T-cell (primary cell): ENCODE measurements around the gene NABP2. TPM values are rescaled to one million over a fixed set of nuclear protein-coding genes. Genes with fewer than 3 reads are reported as not detected.

Experiments
- ATAC-seq, 4 experiments: fragments of 200-7000 bp in 3 of 4; fragments of 150-1000 bp in 1 of 4; cut with Tn5 transposase; replicated peaks in 1 of 4; 1 replicate in 3 of 4; 2 replicates in 1 of 4; pipeline ENCODE4 v1.10.0; 2021; ENCODE audit warnings: moderate library complexity in 3 of 4, mild to moderate bottlenecking in 2 of 4, moderate number of reproducible peaks in 1 of 4
- CTCF ChIA-PET, 2 donors: fragments of 300-600 bp; sonication (Branson Sonifier 250); formaldehyde crosslinking; loops; one replicate each; lab custom pipeline; 2022; ENCODE audit warnings: antibody characterized with exemption in 2 of 2; lab: Charles Lee
- POLR2A ChIA-PET, 2 donors: fragments of 300-600 bp; sonication (Branson Sonifier 250); formaldehyde crosslinking; loops; one replicate each; lab custom pipeline; 2022; ENCODE audit warnings: antibody characterized with exemption in 2 of 2; lab: Charles Lee
- DNase-seq, 35 experiments: peaks; one replicate each; pipeline versions ENCODE4 v3.0.0 to v3.0.0-alpha.2; 2013 to 2023
- H3K27ac ChIP-seq: one replicate; pipeline ENCODE4 v1.5.1; 2013; ENCODE audit warnings: low read length
- H3K27me3 ChIP-seq, 2 experiments: replicated peaks in 1 of 2; 1 replicate in 1 of 2; 2 replicates in 1 of 2; pipeline versions ENCODE4 v1.6.1 to v1.7.0; 2013; ENCODE audit warnings: low read length in 1 of 2, mixed read lengths in 1 of 2; ENCODE audit not compliant: control insufficient read depth in 2 of 2, insufficient read depth in 2 of 2; ENCODE audit errors: extremely low read depth in 1 of 2
- H3K36me3 ChIP-seq, 2 donors: 1 replicate in 1 of 2; 2 replicates in 1 of 2; pipeline versions ENCODE4 v1.6.1 to v1.7.0; 2013; ENCODE audit warnings: low read length in 1 of 2; ENCODE audit not compliant: control insufficient read depth in 2 of 2, insufficient read depth in 1 of 2; ENCODE audit errors: extremely low read depth in 1 of 2
- H3K4me1 ChIP-seq, 2 experiments: 1 replicate in 1 of 2; 2 replicates in 1 of 2; pipeline versions ENCODE4 v1.6.1 to v1.7.0; 2013; ENCODE audit warnings: low read length in 2 of 2, mixed read lengths in 1 of 2; ENCODE audit not compliant: insufficient read depth in 2 of 2, control insufficient read depth in 1 of 2; ENCODE audit errors: extremely low read depth in 1 of 2
- H3K4me3 ChIP-seq, 2 donors: 1 replicate in 1 of 2; 2 replicates in 1 of 2; pipeline versions ENCODE4 v1.5.1 to v1.7.0; 2013; ENCODE audit warnings: mild to moderate bottlenecking in 2 of 2, low read length in 1 of 2, moderate library complexity in 1 of 2; ENCODE audit not compliant: control insufficient read depth in 1 of 2; ENCODE audit errors: extremely low read depth in 1 of 2
- H3K9me3 ChIP-seq: 2 replicates; pipeline ENCODE4 v1.7.0; 2013
- H3K27ac Mint-ChIP-seq, 2 donors: one replicate each; pipeline ENCODE4 v1.8.0; 2020 to 2021; ENCODE audit warnings: mild to moderate bottlenecking in 2 of 2, mixed read lengths in 2 of 2
- H3K27me3 Mint-ChIP-seq, 2 donors: one replicate each; pipeline ENCODE4 v1.8.0; 2021 to 2022; ENCODE audit warnings: mixed read lengths in 2 of 2
- H3K36me3 Mint-ChIP-seq: one replicate; pipeline ENCODE4 v1.8.0; 2021; ENCODE audit warnings: mixed read lengths
- H3K4me1 Mint-ChIP-seq, 3 donors: one replicate each; pipeline ENCODE4 v1.8.0; 2020 to 2022; ENCODE audit warnings: mixed read lengths in 3 of 3, mild to moderate bottlenecking in 1 of 3
- H3K4me3 Mint-ChIP-seq, 3 donors: one replicate each; pipeline ENCODE4 v1.8.0; 2020 to 2022; ENCODE audit warnings: mild to moderate bottlenecking in 3 of 3, mixed read lengths in 3 of 3, moderate library complexity in 3 of 3
- H3K9me3 Mint-ChIP-seq, 3 donors: one replicate each; pipeline ENCODE4 v1.8.0; 2020 to 2022; ENCODE audit warnings: mixed read lengths in 3 of 3
- WGBS: methylation state at CpG from one replicate; pipeline ENCODE4 v1.1.5; 2013; ENCODE audit warnings: missing lambda C conversion rate; ENCODE audit not compliant: insufficient coverage; 5-methylcytosine and 5-hydroxymethylcytosine counted together
- total RNA-seq, 35 experiments: library from RNA in 6 of 35; stranded (reverse) in 6 of 35; fragments of 120-200 nt in 1 of 35; gene quantifications; one replicate each; pipeline versions ENCODE4 v1.2.1 to v1.2.4 and lab custom pipeline; 2013 to 2026

The NABP2 gene
- total RNA-seq, 5 donors from 2014 or later (not counting 1 experiment from before 2014, with no cell fraction given) = 11.8 to 19.1 (median 14.0) TPM

GRCh38 chr12:56255671-56256070 lies 31.5 kb downstream of the NABP2 start:
- Histone ChIP-seq H3K4me1 (peaks cover 7 to 27% of the 10 kb centered on the region in 2 experiments), H3K4me3 (no peak overlapping the region), H3K27me3 (no peaks in the 10 kb centered on the region), H3K27ac (no peak overlapping the region), H3K9me3 (no peaks in the 10 kb centered on the region), H3K36me3 (peaks cover 13 to 50% of the 10 kb centered on the region in 2 donors)
- Mint-ChIP-seq H3K27me3 (no peaks in the 10 kb centered on the region), H3K9me3 (no peaks in the 10 kb centered on the region), H3K36me3 (peaks cover 40% of the 10 kb centered on the region), H3K4me1 (peaks cover 20 to 24% (median 23%) of the 10 kb centered on the region in 3 donors), H3K4me3 (peak overlapping the region in 1 of 3 donors; percentile 3), H3K27ac (peak overlapping the region in 1 of 2 donors; percentile 70)
- WGBS = 100% methylated on average over 5 of the region's 7 CpGs
- ChIA-PET POLR2A (no interaction called here), CTCF (interaction anchor here (0.6 to 1.0 kb wide), 2 partner anchors 10 to 115 kb away, joined by 3 to 6 read pairs; no protein-coding TSS in a partner anchor)
- DNase-seq = no peak
- no peak for ATAC-seq

- Mint-ChIP-seq H3K4me1 (peaks cover 20 to 24% (median 23%) of the 10 kb centered on the region in 3 donors), H3K9me3 (no peaks in the 10 kb centered on the region), H3K4me3 (peak overlapping the region; percentile 80 to 90 (median 83)), H3K27me3 (no peaks in the 10 kb centered on the region), H3K27ac (peak overlapping the region; percentile 23 to 74), H3K36me3 (peaks cover 40% of the 10 kb centered on the region)
- DNase-seq (no peak), ATAC-seq (no peak)
- no peaks in the 10 kb centered on the region for H3K27me3 ChIP-seq
- CTCF ChIA-PET = interaction anchor here (0.5 to 1.8 kb wide), 7 partner anchors 11 to 247 kb away, joined by 3 to 7 read pairs (median 3); partner anchors contain the start of gene SMARCC2 (in 1 of the 2)
- no peak overlapping the region for H3K4me3 ChIP-seq
- no peak overlapping the region for H3K27ac ChIP-seq
- no peaks in the 10 kb centered on the region for H3K9me3 ChIP-seq
- POLR2A ChIA-PET = interaction anchor here in 1 of 2 donors (0.6 to 1.1 kb wide), 2 partner anchors 11 to 23 kb away, joined by 3 to 8 read pairs; no protein-coding TSS in a partner anchor
- H3K4me1 ChIP-seq = peaks cover 7 to 27% of the 10 kb centered on the region in 2 experiments
- 100% methylated on average over 1 of the region's 4 CpGs for WGBS
- H3K36me3 ChIP-seq = peaks cover 13 to 46% of the 10 kb centered on the region in 2 donors
These were observed 32.3 kb downstream of the NABP2 start for GRCh38 chr12:56256326-56256960.

- H3K9me3 Mint-ChIP-seq = no peaks in the 10 kb centered on the region
- ChIA-PET CTCF (interaction anchor here (0.5 to 1.8 kb wide), 5 partner anchors 64 to 246 kb away, joined by 3 to 7 read pairs (median 3); partner anchors contain the start of gene SMARCC2 (in 1 of the 2)), POLR2A (interaction anchor here (0.6 to 1.1 kb wide), 3 partner anchors 11 to 114 kb away, joined by 3 to 8 read pairs (median 3); no protein-coding TSS in a partner anchor)
- H3K36me3 ChIP-seq = peaks cover 13 to 40% of the 10 kb centered on the region in 2 donors
- H3K36me3 Mint-ChIP-seq = peaks cover 35% of the 10 kb centered on the region
- H3K4me1 Mint-ChIP-seq = peaks cover 20 to 25% (median 24%) of the 10 kb centered on the region in 3 donors
- peak overlapping the region; percentile 80 to 90 (median 83) for H3K4me3 Mint-ChIP-seq
- no peak overlapping the region for H3K27ac ChIP-seq
- H3K27ac Mint-ChIP-seq = peak overlapping the region; percentile 23 to 74
- WGBS = 83% methylated on average over 1 of the region's 8 CpGs
- DNase-seq (no peak), ATAC-seq (no peak)
- no peaks in the 10 kb centered on the region for H3K27me3 ChIP-seq
- peaks cover 7 to 27% of the 10 kb centered on the region in 2 experiments for H3K4me1 ChIP-seq
- H3K4me3 ChIP-seq = peak overlapping the region; percentile 62 to 82
- no peaks in the 10 kb centered on the region for H3K27me3 Mint-ChIP-seq
- no peaks in the 10 kb centered on the region for H3K9me3 ChIP-seq
These were observed 32.9 kb downstream of the NABP2 start for GRCh38 chr12:56257071-56257470.

GRCh38 chr12:56257491-56258067 lies 33.4 kb downstream of the NABP2 start:
- POLR2A ChIA-PET = interaction anchor here (0.6 to 1.1 kb wide), 3 partner anchors 9 to 114 kb away, joined by 3 read pairs; partner anchors contain the start of gene COQ10A (in 1 of the 2)
- ATAC-seq = peak in 1 of 4 experiments; percentile 27
- Mint-ChIP-seq H3K9me3 (no peaks in the 10 kb centered on the region), H3K27me3 (no peaks in the 10 kb centered on the region), H3K27ac (peak overlapping the region; percentile 55 to 74), H3K4me3 (peak overlapping the region; percentile 80 to 90 (median 83)), H3K4me1 (peaks cover 20 to 25% (median 24%) of the 10 kb centered on the region in 3 donors), H3K36me3 (peaks cover 30% of the 10 kb centered on the region)
- WGBS = 0% methylated on average over 12 of the region's 27 CpGs
- peaks cover 13 to 35% of the 10 kb centered on the region in 2 donors for H3K36me3 ChIP-seq
- H3K27ac ChIP-seq = no peak overlapping the region
- CTCF ChIA-PET = interaction anchor here (0.7 to 1.8 kb wide), 11 partner anchors 9 to 284 kb away, joined by 3 to 10 read pairs (median 4); partner anchors contain the start of genes COQ10A (in 1 of the 2), CS (in 1 of the 2), RNF41 (in 1 of the 2) and SMARCC2 (in 1 of the 2)
- peaks cover 7 to 27% of the 10 kb centered on the region in 2 experiments for H3K4me1 ChIP-seq
- H3K9me3 ChIP-seq = no peaks in the 10 kb centered on the region
- no peaks in the 10 kb centered on the region for H3K27me3 ChIP-seq
- no peak for DNase-seq
- H3K4me3 ChIP-seq = peak overlapping the region; percentile 62 to 82

GRCh38 chr12:56258068-56258819 lies 34.1 kb downstream of the NABP2 start, which contains the start of gene ANKRD52:
Gene ANKRD52, minus strand, starts transcription at chr12:56258384. Its CDS starts 115 bp downstream, at chr12:56258269.
- peaks cover 7 to 27% of the 10 kb centered on the region in 2 experiments for H3K4me1 ChIP-seq
- peak; percentile 47 to 93 (median 73) for DNase-seq
- Mint-ChIP-seq H3K36me3 (peaks cover 23% of the 10 kb centered on the region), H3K4me1 (peaks cover 20 to 25% (median 24%) of the 10 kb centered on the region in 3 donors), H3K27me3 (no peaks in the 10 kb centered on the region), H3K4me3 (peak within 1 kb of the TSS; percentile 81 to 92 (median 90)), H3K27ac (peak within 1 kb of the TSS; percentile 86 to 90), H3K9me3 (no peaks in the 10 kb centered on the region)
- ATAC-seq = peak; percentile 94 to 97 (median 96)
- CTCF ChIA-PET = interaction anchor here (0.6 to 1.8 kb wide), 13 partner anchors 9 to 285 kb away, joined by 3 to 10 read pairs (median 4); partner anchors contain the start of genes COQ10A (in 1 of the 2), CS (in 1 of the 2), RNF41 (in 1 of the 2) and SMARCC2 (in 1 of the 2)
- peaks cover 9 to 29% of the 10 kb centered on the region in 2 donors for H3K36me3 ChIP-seq
- no peaks in the 10 kb centered on the region for H3K9me3 ChIP-seq
- POLR2A ChIA-PET = interaction anchor here (0.6 to 1.1 kb wide), 2 partner anchors 8 to 483 kb away, joined by 3 to 4 read pairs; partner anchors contain the start of gene COQ10A (in 1 of the 2)
- peak within 1 kb of the TSS; percentile 71 for H3K27ac ChIP-seq
- peak within 1 kb of the TSS; percentile 77 to 82 for H3K4me3 ChIP-seq
- no peaks in the 10 kb centered on the region for H3K27me3 ChIP-seq
- under 1% methylated on average over 69 of the region's 78 CpGs for WGBS
